Ishikawa (cell line): ENCODE measurements around the gene OR52E1.

Experiments
- CEBPB ChIP-seq: IDR thresholded peaks from 2 replicates; pipeline ENCODE4 v1.6.1; 2012
- CREB1 ChIP-seq: IDR thresholded peaks from 2 replicates; pipeline ENCODE4 v1.6.1; 2012; ENCODE audit warnings: low read depth
- EGR1 ChIP-seq: IDR thresholded peaks from 2 replicates; pipeline ENCODE4 v1.6.1; 2012
- EP300 ChIP-seq: IDR thresholded peaks from 2 replicates; pipeline ENCODE4 v1.6.1; 2012; ENCODE audit warnings: borderline replicate concordance
- FOXM1 ChIP-seq: IDR thresholded peaks from 2 replicates; pipeline ENCODE4 v1.6.1; 2012; ENCODE audit warnings: low read depth, borderline replicate concordance
- MAX ChIP-seq: IDR thresholded peaks from 2 replicates; pipeline ENCODE4 v1.6.1; 2012
- NFIC ChIP-seq: IDR thresholded peaks from 2 replicates; pipeline ENCODE4 v1.6.1; 2012
- RAD21 ChIP-seq: IDR thresholded peaks from 2 replicates; pipeline ENCODE4 v1.6.1; 2012; ENCODE audit warnings: low read depth
- REST ChIP-seq: IDR thresholded peaks from 2 replicates; pipeline ENCODE4 v1.6.1; 2012; ENCODE audit warnings: low read depth, mild to moderate bottlenecking
- TAF1 ChIP-seq: IDR thresholded peaks from 2 replicates; pipeline ENCODE4 v1.6.1; 2012; ENCODE audit warnings: low read depth, mild to moderate bottlenecking
- TCF12 ChIP-seq: IDR thresholded peaks from 2 replicates; pipeline ENCODE4 v1.6.1; 2012; ENCODE audit warnings: low read depth
- TEAD4 ChIP-seq: IDR thresholded peaks from 2 replicates; pipeline ENCODE4 v1.6.1; 2012
- USF1 ChIP-seq: IDR thresholded peaks from 2 replicates; pipeline ENCODE4 v1.6.1; 2012
- YY1 ChIP-seq: IDR thresholded peaks from 2 replicates; pipeline ENCODE4 v1.6.1; 2012; ENCODE audit warnings: low read depth
- ZBTB7A ChIP-seq: IDR thresholded peaks from 2 replicates; pipeline ENCODE4 v1.6.1; 2012; ENCODE audit warnings: low read depth

OR52E1 gene

GRCh38 chr11:5069272-5069671, at the start of gene OR52E1:
TSS of gene OR52E1 (plus strand) at chr11:5069572.
- no peak for TF ChIP-seq FOXM1
- no peak for TF ChIP-seq TAF1
- TF ChIP-seq ZBTB7A, result no peak
- no peak for TF ChIP-seq NFIC

- TF ChIP-seq CREB1, result no peak
- no peak for TF ChIP-seq TEAD4
These were observed 47.4 kb upstream of the OR52E1 start for GRCh38 chr11:5021996-5022395.

GRCh38 chr11:5036669-5037068, 32.7 kb upstream of the OR52E1 start:
- no peak for TF ChIP-seq CREB1
- no peak for TF ChIP-seq NFIC
- no peak for TF ChIP-seq ZBTB7A
- TF ChIP-seq REST, result no peak
- TF ChIP-seq TCF12, result no peak

- TF ChIP-seq TCF12 (no peak), EGR1 (no peak), EP300 (no peak), CREB1 (no peak), CEBPB (no peak), FOXM1 (no peak), TEAD4 (no peak), RAD21 (no peak), TAF1 (no peak), YY1 (no peak), NFIC (no peak), MAX (no peak), ZBTB7A (no peak), REST (no peak)
These were observed 31.4 kb upstream of the OR52E1 start for GRCh38 chr11:5037926-5038325.

- TF ChIP-seq TCF12, result no peak
- TF ChIP-seq MAX, result no peak
- TF ChIP-seq USF1, result no peak
- TF ChIP-seq REST, result no peak
- TF ChIP-seq FOXM1, result no peak
- TF ChIP-seq TAF1, result no peak
- TF ChIP-seq TEAD4, result no peak
- no peak for TF ChIP-seq EP300
- TF ChIP-seq YY1, result no peak
- no peak for TF ChIP-seq ZBTB7A
- no peak for TF ChIP-seq CREB1
- no peak for TF ChIP-seq NFIC
- TF ChIP-seq CEBPB, result no peak
- TF ChIP-seq RAD21, result no peak
- no peak for TF ChIP-seq EGR1
These were observed 31.0 kb upstream of the OR52E1 start for GRCh38 chr11:5038341-5038740.

GRCh38 chr11:5040876-5041275, 28.5 kb upstream of the OR52E1 start:
- TF ChIP-seq CREB1 (no peak), REST (no peak), FOXM1 (no peak), NFIC (no peak), MAX (no peak), YY1 (no peak), ZBTB7A (no peak), CEBPB (no peak)
